NCI-H2081 treated with DMSO at 0.1 percent for 48 hours (cell line): ENCODE measurements around the gene GNA12.

Experiments
- DNase-seq: peaks from one replicate; lab custom pipeline; 2025; lab: John Stamatoyannopoulos, UW

The GNA12 gene

GRCh38 chr7:2777898-2778535 is 66.1 kb downstream of the GNA12 start:
- DNase-seq, result no peak

- DNase-seq, result no peak
Observed at GRCh38 chr7:2776401-2776800, 67.7 kb downstream of the GNA12 start.

- no peak for DNase-seq
Observed at GRCh38 chr7:2775785-2776184, 68.3 kb downstream of the GNA12 start.

- DNase-seq, result no peak
Observed at GRCh38 chr7:2775376-2775775, 68.7 kb downstream of the GNA12 start.

- DNase-seq, result no peak
Observed at GRCh38 chr7:2774935-2775334, 69.2 kb downstream of the GNA12 start.

- DNase-seq, result no peak
Observed at GRCh38 chr7:2774280-2774679, 69.8 kb downstream of the GNA12 start.

- no peak for DNase-seq
Observed at GRCh38 chr7:2773608-2774007, 70.5 kb downstream of the GNA12 start.

- DNase-seq, result no peak
Observed at GRCh38 chr7:2771274-2771731, 72.8 kb downstream of the GNA12 start.

GRCh38 chr7:2764621-2765020 is 79.5 kb downstream of the GNA12 start:
- DNase-seq, result no peak

GRCh38 chr7:2763597-2763996 is 80.5 kb downstream of the GNA12 start:
- no peak for DNase-seq

GRCh38 chr7:2761801-2762497 is 82.2 kb downstream of the GNA12 start:
- no peak for DNase-seq

- DNase-seq, result no peak
Observed at GRCh38 chr7:2761131-2761624, 82.9 kb downstream of the GNA12 start.

GRCh38 chr7:2760098-2760889 is 83.8 kb downstream of the GNA12 start:
- no peak for DNase-seq

GRCh38 chr7:2759736-2760097 is 84.4 kb downstream of the GNA12 start:
- no peak for DNase-seq

- DNase-seq, result no peak
Observed at GRCh38 chr7:2758673-2759616, 85.2 kb downstream of the GNA12 start.

GRCh38 chr7:2757904-2758672 is 86.0 kb downstream of the GNA12 start:
- DNase-seq, result no peak

- DNase-seq, result no peak
Observed at GRCh38 chr7:2757361-2757903, 86.7 kb downstream of the GNA12 start.

GRCh38 chr7:2755531-2755930 is 88.6 kb downstream of the GNA12 start:
- DNase-seq, result no peak

- no peak for DNase-seq
Observed at GRCh38 chr7:2754912-2755311, 89.2 kb downstream of the GNA12 start.

GRCh38 chr7:2754086-2754485 is 90.0 kb downstream of the GNA12 start:
- DNase-seq, result no peak

GRCh38 chr7:2753148-2753547 is 91.0 kb downstream of the GNA12 start:
- no peak for DNase-seq
